Nephron progenitor cell (in vitro differentiated cells): ENCODE measurements around the gene RHOJ.
A peak's percentile ranks its signal among the peaks of the same experiment; 100 is the strongest.

Source experiments
- DNase-seq: peaks from one replicate; pipeline ENCODE4 v3.0.0; 2021
- H3K27ac Mint-ChIP-seq: 2 replicates; pipeline ENCODE4 v1.8.0; 2021; ENCODE audit warnings: mild to moderate bottlenecking, moderate library complexity, mixed read lengths
- H3K27me3 Mint-ChIP-seq: 2 replicates; pipeline ENCODE4 v1.8.0; 2021; ENCODE audit warnings: mild to moderate bottlenecking, low read depth, mixed read lengths; ENCODE audit not compliant: poor library complexity
- H3K36me3 Mint-ChIP-seq: 2 replicates; pipeline ENCODE4 v1.8.0; 2021; ENCODE audit warnings: low read depth, mixed read lengths
- H3K4me1 Mint-ChIP-seq: 2 replicates; pipeline ENCODE4 v1.8.0; 2021; ENCODE audit warnings: mixed read lengths
- H3K4me3 Mint-ChIP-seq: 2 replicates; pipeline ENCODE4 v1.8.0; 2021; ENCODE audit warnings: mild to moderate bottlenecking, moderate library complexity, mixed read lengths
- H3K9me3 Mint-ChIP-seq: 2 replicates; pipeline ENCODE4 v1.8.0; 2021; ENCODE audit warnings: mild to moderate bottlenecking, moderate library complexity, mixed read lengths
- CTCF ChIP-seq: fragments of 200-600 bp; sonication (generic); IDR thresholded peaks from 2 replicates; pipeline ENCODE4 v1.5.0; 2021; ENCODE audit warnings: antibody characterized with exemption

RHOJ gene

GRCh38 chr14:63322472-63322871 is 118.2 kb downstream of the RHOJ start:
- Mint-ChIP-seq H3K9me3 (no peaks in the 10 kb centered on the region), H3K36me3 (no peaks in the 10 kb centered on the region), H3K4me3 (no peak overlapping the region), H3K4me1 (no peaks in the 10 kb centered on the region), H3K27me3 (peaks cover 6% of the 10 kb centered on the region), H3K27ac (no peak overlapping the region)
- TF ChIP-seq CTCF: no peak
- DNase-seq: no peak

GRCh38 chr14:63322897-63323573 is 118.8 kb downstream of the RHOJ start:
- Mint-ChIP-seq H3K27ac (peak overlapping the region; percentile 18), H3K36me3 (no peaks in the 10 kb centered on the region), H3K9me3 (no peaks in the 10 kb centered on the region), H3K27me3 (peaks cover 3% of the 10 kb centered on the region), H3K4me3 (no peak overlapping the region), H3K4me1 (no peaks in the 10 kb centered on the region)
- no peak for TF ChIP-seq CTCF
- DNase-seq: no peak

- no peak for DNase-seq
- H3K4me1 Mint-ChIP-seq: no peaks in the 10 kb centered on the region
- no peak overlapping the region for H3K27ac Mint-ChIP-seq
- TF ChIP-seq CTCF: no peak
- H3K27me3 Mint-ChIP-seq: peaks cover 3% of the 10 kb centered on the region
- no peak overlapping the region for H3K4me3 Mint-ChIP-seq
- H3K9me3 Mint-ChIP-seq: peaks cover 10% of the 10 kb centered on the region
- H3K36me3 Mint-ChIP-seq: no peaks in the 10 kb centered on the region
Measured at GRCh38 chr14:63326840-63327239, 122.6 kb downstream of the RHOJ start.

- no peaks in the 10 kb centered on the region for H3K36me3 Mint-ChIP-seq
- no peak for TF ChIP-seq CTCF
- no peak for DNase-seq
- H3K4me1 Mint-ChIP-seq: no peaks in the 10 kb centered on the region
- no peak overlapping the region for H3K27ac Mint-ChIP-seq
- peaks cover 11% of the 10 kb centered on the region for H3K9me3 Mint-ChIP-seq
- peaks cover 9% of the 10 kb centered on the region for H3K27me3 Mint-ChIP-seq
- no peak overlapping the region for H3K4me3 Mint-ChIP-seq
Measured at GRCh38 chr14:63328787-63329737, 124.8 kb downstream of the RHOJ start.

- no peaks in the 10 kb centered on the region for H3K36me3 Mint-ChIP-seq
- DNase-seq: no peak
Measured at GRCh38 chr14:63342371-63342770, 138.1 kb downstream of the RHOJ start.

More at GRCh38 chr14:63342371-63342770, 138.1 kb downstream of the RHOJ start:
- peaks cover 13% of the 10 kb centered on the region for H3K9me3 Mint-ChIP-seq
- H3K27ac Mint-ChIP-seq: peak overlapping the region; percentile 75
- H3K4me1 Mint-ChIP-seq: peaks cover 25% of the 10 kb centered on the region
- TF ChIP-seq CTCF: no peak
- H3K4me3 Mint-ChIP-seq: no peak overlapping the region
- peaks cover 17% of the 10 kb centered on the region for H3K27me3 Mint-ChIP-seq
